Eye (tissue), 1 donor: ENCODE measurements around the gene NDNF.

Source experiments
- DNase-seq: peaks from one replicate; pipeline ENCODE4 v3.0.0-alpha.2; 2015

NDNF gene

GRCh38 chr4:121014544-121014943, 57.8 kb downstream of the NDNF start:
- DNase-seq, result no peak

- DNase-seq, result no peak
These were observed 60.5 kb downstream of the NDNF start for GRCh38 chr4:121011780-121012340.

GRCh38 chr4:121011138-121011537, 61.2 kb downstream of the NDNF start:
- DNase-seq, result no peak

- DNase-seq, result no peak
These were observed 62.5 kb downstream of the NDNF start for GRCh38 chr4:121009578-121010478.

GRCh38 chr4:121007660-121008059, 64.7 kb downstream of the NDNF start:
- no peak for DNase-seq

GRCh38 chr4:121003863-121004262, 68.5 kb downstream of the NDNF start:
- no peak for DNase-seq

- DNase-seq, result no peak
These were observed 76.9 kb downstream of the NDNF start for GRCh38 chr4:120995266-120996010.

GRCh38 chr4:120994521-120994920, 77.8 kb downstream of the NDNF start:
- DNase-seq, result no peak

GRCh38 chr4:120991885-120992284, 80.5 kb downstream of the NDNF start:
- DNase-seq, result no peak

- DNase-seq, result no peak
These were observed 82.1 kb downstream of the NDNF start for GRCh38 chr4:120990246-120990645.
